BLaER1 (cell line): ENCODE data around the gene DPP6.

Experiments used
- H3K27ac ChIP-seq: shearing (Covaris generic); formaldehyde crosslinking; 2 replicates; pipeline ENCODE4 v1.8.1; 2022
- H3K27me3 ChIP-seq: shearing (Covaris generic); formaldehyde crosslinking; 2 replicates; pipeline ENCODE4 v1.8.1; 2022
- H3K36me3 ChIP-seq: shearing (Covaris generic); formaldehyde crosslinking; 2 replicates; pipeline ENCODE4 v1.8.1; 2022
- H3K4me1 ChIP-seq: shearing (Covaris generic); formaldehyde crosslinking; 2 replicates; pipeline ENCODE4 v1.8.1; 2022
- H3K4me2 ChIP-seq: shearing (Covaris generic); formaldehyde crosslinking; 2 replicates; pipeline ENCODE4 v1.8.1; 2022
- H3K4me3 ChIP-seq: shearing (Covaris generic); formaldehyde crosslinking; 2 replicates; pipeline ENCODE4 v1.8.1; 2022
- H3K9ac ChIP-seq: shearing (Covaris generic); formaldehyde crosslinking; 2 replicates; pipeline ENCODE4 v1.8.1; 2022
- H3K9me3 ChIP-seq: shearing (Covaris generic); formaldehyde crosslinking; 2 replicates; pipeline ENCODE4 v1.8.1; 2022
- H4K20me1 ChIP-seq: shearing (Covaris generic); formaldehyde crosslinking; 2 replicates; pipeline ENCODE4 v1.8.1; 2022
- Cebpa-rat ChIP-seq: shearing (Covaris generic); IDR thresholded peaks from 2 replicates; pipeline ENCODE4 v1.8.1; 2022

The DPP6 gene

GRCh38 chr7:154231732-154232131 lies 179.5 kb downstream of the DPP6 start:
- Histone ChIP-seq H3K4me1 (no peaks in the 10 kb centered on the region), H3K4me3 (no peak overlapping the region), H3K27ac (no peak overlapping the region), H4K20me1 (no peaks in the 10 kb centered on the region), H3K27me3 (no peaks in the 10 kb centered on the region), H3K9me3 (no peaks in the 10 kb centered on the region), H3K4me2 (no peak overlapping the region), H3K36me3 (no peaks in the 10 kb centered on the region), H3K9ac (no peak overlapping the region)
- no peak for TF ChIP-seq Cebpa-rat

GRCh38 chr7:154232700-154233099 lies 180.5 kb downstream of the DPP6 start:
- Histone ChIP-seq H3K4me2 (no peak overlapping the region), H3K4me3 (no peak overlapping the region), H3K4me1 (no peaks in the 10 kb centered on the region), H3K36me3 (no peaks in the 10 kb centered on the region), H3K27me3 (no peaks in the 10 kb centered on the region), H3K27ac (no peak overlapping the region), H3K9ac (no peak overlapping the region), H3K9me3 (no peaks in the 10 kb centered on the region), H4K20me1 (no peaks in the 10 kb centered on the region)
- no peak for TF ChIP-seq Cebpa-rat

- H4K20me1 ChIP-seq = no peaks in the 10 kb centered on the region
- peaks cover 18% of the 10 kb centered on the region for H3K9me3 ChIP-seq
- H3K4me3 ChIP-seq = no peak overlapping the region
- H3K4me2 ChIP-seq = no peak overlapping the region
- no peak for TF ChIP-seq Cebpa-rat
- no peak overlapping the region for H3K27ac ChIP-seq
- H3K4me1 ChIP-seq = no peaks in the 10 kb centered on the region
- no peaks in the 10 kb centered on the region for H3K36me3 ChIP-seq
- no peak overlapping the region for H3K9ac ChIP-seq
- H3K27me3 ChIP-seq = no peaks in the 10 kb centered on the region
These were observed 189.8 kb downstream of the DPP6 start for GRCh38 chr7:154241988-154242387.

GRCh38 chr7:154242709-154243108 lies 190.5 kb downstream of the DPP6 start:
- TF ChIP-seq Cebpa-rat = no peak
- H3K9me3 ChIP-seq = peaks cover 18% of the 10 kb centered on the region
- no peak overlapping the region for H3K4me2 ChIP-seq
- no peak overlapping the region for H3K27ac ChIP-seq
- no peak overlapping the region for H3K4me3 ChIP-seq
- no peak overlapping the region for H3K9ac ChIP-seq
- H3K4me1 ChIP-seq = no peaks in the 10 kb centered on the region
- H3K27me3 ChIP-seq = no peaks in the 10 kb centered on the region
- H4K20me1 ChIP-seq = no peaks in the 10 kb centered on the region
- H3K36me3 ChIP-seq = no peaks in the 10 kb centered on the region

- no peaks in the 10 kb centered on the region for H3K27me3 ChIP-seq
- no peaks in the 10 kb centered on the region for H3K4me1 ChIP-seq
- H4K20me1 ChIP-seq = no peaks in the 10 kb centered on the region
- H3K9me3 ChIP-seq = no peaks in the 10 kb centered on the region
- no peak overlapping the region for H3K9ac ChIP-seq
- no peak overlapping the region for H3K4me2 ChIP-seq
- no peak overlapping the region for H3K27ac ChIP-seq
- TF ChIP-seq Cebpa-rat = no peak
- no peak overlapping the region for H3K4me3 ChIP-seq
- H3K36me3 ChIP-seq = no peaks in the 10 kb centered on the region
These were observed 199.8 kb downstream of the DPP6 start for GRCh38 chr7:154252046-154252445.

- no peak for TF ChIP-seq Cebpa-rat
- Histone ChIP-seq H3K36me3 (no peaks in the 10 kb centered on the region), H3K9ac (no peak overlapping the region), H3K27me3 (no peaks in the 10 kb centered on the region), H3K9me3 (no peaks in the 10 kb centered on the region), H3K4me1 (no peaks in the 10 kb centered on the region), H3K4me2 (no peak overlapping the region), H4K20me1 (no peaks in the 10 kb centered on the region), H3K27ac (no peak overlapping the region), H3K4me3 (no peak overlapping the region)
These were observed 201.6 kb downstream of the DPP6 start for GRCh38 chr7:154253810-154254209.

- Histone ChIP-seq H3K36me3 (no peaks in the 10 kb centered on the region), H3K4me1 (no peaks in the 10 kb centered on the region), H3K27me3 (no peaks in the 10 kb centered on the region), H4K20me1 (no peaks in the 10 kb centered on the region), H3K4me2 (no peak overlapping the region), H3K9me3 (no peaks in the 10 kb centered on the region), H3K27ac (no peak overlapping the region), H3K4me3 (no peak overlapping the region), H3K9ac (no peak overlapping the region)
- no peak for TF ChIP-seq Cebpa-rat
These were observed 203.1 kb downstream of the DPP6 start for GRCh38 chr7:154255324-154255723.

GRCh38 chr7:154256150-154256549 lies 204.0 kb downstream of the DPP6 start:
- no peaks in the 10 kb centered on the region for H3K4me1 ChIP-seq
- no peak overlapping the region for H3K4me2 ChIP-seq
- no peak overlapping the region for H3K27ac ChIP-seq
- TF ChIP-seq Cebpa-rat = no peak
- H4K20me1 ChIP-seq = no peaks in the 10 kb centered on the region
- H3K9me3 ChIP-seq = no peaks in the 10 kb centered on the region
- H3K9ac ChIP-seq = no peak overlapping the region
- no peak overlapping the region for H3K4me3 ChIP-seq
- H3K27me3 ChIP-seq = no peaks in the 10 kb centered on the region
- no peaks in the 10 kb centered on the region for H3K36me3 ChIP-seq

- H3K27ac ChIP-seq = no peak overlapping the region
- no peak overlapping the region for H3K9ac ChIP-seq
- H3K4me3 ChIP-seq = no peak overlapping the region
- no peak overlapping the region for H3K4me2 ChIP-seq
- H3K36me3 ChIP-seq = no peaks in the 10 kb centered on the region
- no peaks in the 10 kb centered on the region for H3K27me3 ChIP-seq
- TF ChIP-seq Cebpa-rat = no peak
- no peaks in the 10 kb centered on the region for H3K4me1 ChIP-seq
- no peaks in the 10 kb centered on the region for H3K9me3 ChIP-seq
- no peaks in the 10 kb centered on the region for H4K20me1 ChIP-seq
These were observed 207.2 kb downstream of the DPP6 start for GRCh38 chr7:154259396-154259795.

- Histone ChIP-seq H3K36me3 (no peaks in the 10 kb centered on the region), H3K9me3 (no peaks in the 10 kb centered on the region), H4K20me1 (no peaks in the 10 kb centered on the region), H3K9ac (no peak overlapping the region), H3K4me3 (no peak overlapping the region), H3K27me3 (no peaks in the 10 kb centered on the region), H3K27ac (no peak overlapping the region), H3K4me2 (no peak overlapping the region), H3K4me1 (no peaks in the 10 kb centered on the region)
- no peak for TF ChIP-seq Cebpa-rat
These were observed 235.2 kb downstream of the DPP6 start for GRCh38 chr7:154287356-154287755.

GRCh38 chr7:154289119-154289518 lies 236.9 kb downstream of the DPP6 start:
- H3K9ac ChIP-seq = no peak overlapping the region
- no peak for TF ChIP-seq Cebpa-rat

More at GRCh38 chr7:154289119-154289518, 236.9 kb downstream of the DPP6 start:
- no peaks in the 10 kb centered on the region for H3K27me3 ChIP-seq
- H3K4me2 ChIP-seq = no peak overlapping the region
- no peaks in the 10 kb centered on the region for H4K20me1 ChIP-seq
- no peak overlapping the region for H3K27ac ChIP-seq
- no peaks in the 10 kb centered on the region for H3K4me1 ChIP-seq
- no peaks in the 10 kb centered on the region for H3K9me3 ChIP-seq
- H3K36me3 ChIP-seq = no peaks in the 10 kb centered on the region
- no peak overlapping the region for H3K4me3 ChIP-seq
